Measurements from ENCODE around the gene RFC5.

GRCh38 chr12:118065380-118065779 is 48.9 kb downstream of the RFC5 start:
- TF ChIP-seq TARDBP (IDR thresholded peaks at IDR 0.05), result no peak
- TF ChIP-seq SUZ12 (IDR thresholded peaks at IDR 0.05), result no peak
